Endothelial cell (in vitro differentiated cells): ENCODE results near the gene OR9Q1. TPM values are rescaled to one million over a fixed set of nuclear protein-coding genes. Genes with fewer than 3 reads are reported as not detected.

ENCODE experiments used
- DNase-seq: peaks from one replicate; pipeline ENCODE4 v3.0.0; 2021; ENCODE audit warnings: low spot score
- H3K27ac Mint-ChIP-seq: one replicate; pipeline ENCODE4 v1.8.0; 2021; ENCODE audit warnings: mixed read lengths, inconsistent platforms; ENCODE audit not compliant: unreplicated experiment
- H3K27me3 Mint-ChIP-seq: one replicate; pipeline ENCODE4 v1.8.0; 2021; ENCODE audit warnings: mild to moderate bottlenecking, moderate library complexity, mixed read lengths, inconsistent platforms; ENCODE audit not compliant: unreplicated experiment
- H3K36me3 Mint-ChIP-seq: one replicate; pipeline ENCODE4 v1.8.0; 2021; ENCODE audit warnings: mild to moderate bottlenecking, low read depth, mixed read lengths, inconsistent platforms; ENCODE audit not compliant: unreplicated experiment
- H3K4me1 Mint-ChIP-seq: one replicate; pipeline ENCODE4 v1.8.0; 2021; ENCODE audit warnings: mild to moderate bottlenecking, mixed read lengths, inconsistent platforms; ENCODE audit not compliant: unreplicated experiment
- H3K4me3 Mint-ChIP-seq: one replicate; pipeline ENCODE4 v1.8.0; 2021; ENCODE audit warnings: mild to moderate bottlenecking, mixed read lengths, inconsistent platforms; ENCODE audit not compliant: unreplicated experiment
- H3K9me3 Mint-ChIP-seq: one replicate; pipeline ENCODE4 v1.8.0; 2021; ENCODE audit warnings: mixed read lengths, inconsistent platforms; ENCODE audit not compliant: unreplicated experiment
- total RNA-seq: library from RNA; stranded (reverse); fragmentation: NEBNext Ultra II Directional; extraction: Animal tissue kit (Norgen Biotek cat#: 25700); gene quantifications from one replicate; pipeline ENCODE4 v1.2.1, GENCODE V29; 2021; ENCODE audit not compliant: unreplicated experiment
- TF ChIP-seq, protein P1 (sequence below): fragments of 200-600 bp; sonication (generic); IDR thresholded peaks from one replicate; pipeline ENCODE4 v1.5.0; 2021; ENCODE audit warnings: antibody characterized with exemption; ENCODE audit not compliant: unreplicated experiment

Gene OR9Q1
- total RNA-seq, 1 donor from 2014 or later: not detected

DNA sequence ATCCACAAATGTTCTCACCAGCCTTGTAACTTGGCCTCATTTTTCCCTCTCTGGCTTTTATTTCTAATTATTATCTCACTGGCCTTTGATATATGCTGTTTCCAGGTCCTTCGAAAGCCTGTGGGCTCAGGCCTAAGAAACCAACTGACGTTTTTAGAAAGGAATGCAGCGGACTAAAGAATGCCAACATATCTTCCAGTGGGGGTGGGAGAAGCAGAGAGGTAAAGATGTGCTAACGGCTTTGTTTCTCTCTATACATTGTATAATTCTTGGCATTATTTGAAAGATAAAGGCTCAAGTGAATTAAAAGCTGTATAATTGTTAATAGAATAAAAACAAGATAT lies 35.3 kb downstream of the OR9Q1 start:
- Mint-ChIP-seq H3K4me3 (no peak overlapping the region), H3K9me3 (no peaks in the 10 kb centered on the region), H3K27me3 (no peaks in the 10 kb centered on the region), H3K36me3 (no peaks in the 10 kb centered on the region), H3K4me1 (peaks cover 11% of the 10 kb centered on the region), H3K27ac (peak overlapping the region; percentile 48)
- DNase-seq: no peak
- TF ChIP-seq, protein P1, sequence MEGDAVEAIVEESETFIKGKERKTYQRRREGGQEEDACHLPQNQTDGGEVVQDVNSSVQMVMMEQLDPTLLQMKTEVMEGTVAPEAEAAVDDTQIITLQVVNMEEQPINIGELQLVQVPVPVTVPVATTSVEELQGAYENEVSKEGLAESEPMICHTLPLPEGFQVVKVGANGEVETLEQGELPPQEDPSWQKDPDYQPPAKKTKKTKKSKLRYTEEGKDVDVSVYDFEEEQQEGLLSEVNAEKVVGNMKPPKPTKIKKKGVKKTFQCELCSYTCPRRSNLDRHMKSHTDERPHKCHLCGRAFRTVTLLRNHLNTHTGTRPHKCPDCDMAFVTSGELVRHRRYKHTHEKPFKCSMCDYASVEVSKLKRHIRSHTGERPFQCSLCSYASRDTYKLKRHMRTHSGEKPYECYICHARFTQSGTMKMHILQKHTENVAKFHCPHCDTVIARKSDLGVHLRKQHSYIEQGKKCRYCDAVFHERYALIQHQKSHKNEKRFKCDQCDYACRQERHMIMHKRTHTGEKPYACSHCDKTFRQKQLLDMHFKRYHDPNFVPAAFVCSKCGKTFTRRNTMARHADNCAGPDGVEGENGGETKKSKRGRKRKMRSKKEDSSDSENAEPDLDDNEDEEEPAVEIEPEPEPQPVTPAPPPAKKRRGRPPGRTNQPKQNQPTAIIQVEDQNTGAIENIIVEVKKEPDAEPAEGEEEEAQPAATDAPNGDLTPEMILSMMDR: no peak

DNA sequence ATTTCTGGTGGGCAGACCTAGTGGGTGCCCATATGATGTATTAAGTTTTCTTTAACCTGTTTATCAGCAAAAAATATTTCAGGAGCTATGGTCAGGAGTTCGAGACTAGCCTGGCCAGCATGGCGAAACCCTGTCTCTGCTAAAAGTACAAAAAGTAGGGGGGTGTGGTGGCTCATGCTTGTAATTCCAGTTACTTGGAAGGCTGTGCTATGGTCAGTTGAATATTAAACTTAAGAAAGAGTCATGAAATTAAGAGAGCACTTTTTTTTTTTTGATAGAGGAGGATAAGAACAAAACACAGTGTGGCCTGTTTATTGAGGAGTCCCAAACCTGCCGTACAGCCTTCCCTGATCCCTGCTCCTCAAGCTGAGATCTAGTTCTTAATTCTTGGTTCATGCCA lies 36.9 kb downstream of the OR9Q1 start:
- Mint-ChIP-seq H3K27me3 (no peaks in the 10 kb centered on the region), H3K4me1 (peaks cover 11% of the 10 kb centered on the region), H3K27ac (no peak overlapping the region), H3K9me3 (no peaks in the 10 kb centered on the region), H3K36me3 (no peaks in the 10 kb centered on the region), H3K4me3 (no peak overlapping the region)
- no peak for DNase-seq
- TF ChIP-seq, protein P1: no peak

DNA sequence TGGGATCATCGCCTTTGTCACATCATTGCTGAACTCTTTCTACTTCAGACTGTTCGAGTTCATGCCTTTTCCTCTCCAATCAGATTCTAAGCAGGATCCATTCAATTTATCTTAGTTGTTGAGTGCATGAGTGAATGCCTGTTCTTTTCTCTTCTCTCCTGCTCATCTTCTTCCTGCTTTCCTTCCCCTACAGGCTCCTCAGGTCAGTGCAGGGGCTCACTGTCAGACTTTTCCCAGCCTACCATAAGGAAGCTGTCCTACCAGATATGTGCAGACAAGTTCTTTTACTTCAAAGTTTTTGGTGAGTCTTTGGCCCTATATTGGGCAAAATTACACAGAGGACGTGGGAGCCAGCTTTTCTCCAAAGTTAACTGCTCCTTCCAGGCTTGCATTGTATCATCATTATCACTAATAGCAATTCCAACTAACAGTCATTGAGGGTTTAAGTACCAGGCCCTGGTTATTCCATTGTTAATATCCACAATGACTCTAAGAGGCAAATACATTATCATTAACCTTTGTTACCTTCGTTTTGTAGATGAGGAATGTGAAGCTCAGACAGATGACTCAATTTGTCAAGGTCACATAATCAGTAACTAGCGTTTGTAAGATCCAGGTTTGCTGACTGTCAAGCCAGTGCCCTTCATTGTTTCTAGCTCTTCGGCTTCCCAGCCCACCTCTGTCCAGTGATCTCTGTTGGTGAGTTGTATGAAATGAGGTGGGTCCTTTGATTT lies 37.4 kb downstream of the OR9Q1 start:
- H3K4me1 Mint-ChIP-seq: peaks cover 11% of the 10 kb centered on the region
- no peak for DNase-seq
- TF ChIP-seq, protein P1: peak; percentile 35

DNA sequence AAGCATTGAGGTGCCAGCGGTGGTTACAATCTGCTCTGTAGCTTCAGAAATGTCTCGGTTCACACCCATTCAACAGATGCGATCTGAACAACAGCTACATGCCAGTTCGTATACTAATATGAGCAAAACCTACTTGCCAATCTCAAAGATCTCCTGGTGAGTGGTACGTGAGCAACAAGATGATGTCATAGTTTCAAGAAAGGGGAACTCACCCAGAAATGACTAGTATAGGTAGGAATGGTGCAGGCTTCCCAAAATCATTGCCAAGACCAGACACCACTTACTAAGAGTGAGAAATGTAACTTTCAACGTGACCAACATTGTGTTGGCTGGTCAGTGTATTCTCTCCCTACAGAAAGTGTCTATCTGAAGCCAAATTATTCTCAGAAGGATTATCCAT lies 38.1 kb downstream of the OR9Q1 start:
- Mint-ChIP-seq H3K4me3 (no peak overlapping the region), H3K9me3 (no peaks in the 10 kb centered on the region), H3K4me1 (peaks cover 11% of the 10 kb centered on the region), H3K27ac (no peak overlapping the region), H3K27me3 (no peaks in the 10 kb centered on the region), H3K36me3 (no peaks in the 10 kb centered on the region)
- no peak for DNase-seq
- TF ChIP-seq, protein P1: no peak

More for the DNA sequence above, 37.4 kb downstream of the OR9Q1 start:
- H3K4me3 Mint-ChIP-seq: no peak overlapping the region
- H3K9me3 Mint-ChIP-seq: no peaks in the 10 kb centered on the region
- H3K27ac Mint-ChIP-seq: no peak overlapping the region
- H3K36me3 Mint-ChIP-seq: no peaks in the 10 kb centered on the region
- H3K27me3 Mint-ChIP-seq: no peaks in the 10 kb centered on the region

DNA sequence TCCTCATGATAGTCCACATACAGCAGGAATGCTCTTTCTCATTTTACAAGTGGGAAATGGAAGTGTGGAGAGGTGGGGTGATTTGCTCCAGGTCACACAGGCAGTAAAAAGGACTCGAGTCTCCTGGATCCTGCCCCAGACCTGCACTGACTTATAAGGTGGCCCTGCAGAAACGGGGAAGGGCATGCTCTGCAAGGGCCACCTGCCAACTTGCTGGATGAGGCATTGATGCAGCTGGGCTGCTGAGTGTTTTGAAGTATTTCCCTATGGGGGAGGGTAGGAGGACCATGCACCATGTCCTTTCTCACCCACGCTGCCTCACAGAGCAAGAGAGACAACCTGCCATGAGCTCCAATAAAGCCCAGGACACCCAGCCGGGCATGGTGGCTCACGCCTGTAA lies 44.0 kb downstream of the OR9Q1 start:
- no peak for DNase-seq
- H3K27ac Mint-ChIP-seq: no peak overlapping the region
- no peaks in the 10 kb centered on the region for H3K27me3 Mint-ChIP-seq
- H3K4me3 Mint-ChIP-seq: no peak overlapping the region
- H3K36me3 Mint-ChIP-seq: no peaks in the 10 kb centered on the region
- TF ChIP-seq, protein P1: no peak
- no peaks in the 10 kb centered on the region for H3K9me3 Mint-ChIP-seq
- H3K4me1 Mint-ChIP-seq: no peaks in the 10 kb centered on the region
